HG03469 (cell line): Measurements from ENCODE around the gene P2RX1.
"Not testable (repeated sequence)": the region's sequence is repeated elsewhere in the genome, so short reads cannot be mapped to it uniquely, and the experiment has no call there.

Source experiments
- ATAC-seq: cut with Tn5 transposase; IDR thresholded peaks from one replicate; pipeline ENCODE4 v1.9.1; 2021; ENCODE audit warnings: mild to moderate bottlenecking, moderate library complexity, moderate number of reproducible peaks; ENCODE audit not compliant: unreplicated experiment

Gene P2RX1

GRCh38 chr17:3861761-3862681, 54.2 kb downstream of the P2RX1 start:
- no peak for ATAC-seq

DNA sequence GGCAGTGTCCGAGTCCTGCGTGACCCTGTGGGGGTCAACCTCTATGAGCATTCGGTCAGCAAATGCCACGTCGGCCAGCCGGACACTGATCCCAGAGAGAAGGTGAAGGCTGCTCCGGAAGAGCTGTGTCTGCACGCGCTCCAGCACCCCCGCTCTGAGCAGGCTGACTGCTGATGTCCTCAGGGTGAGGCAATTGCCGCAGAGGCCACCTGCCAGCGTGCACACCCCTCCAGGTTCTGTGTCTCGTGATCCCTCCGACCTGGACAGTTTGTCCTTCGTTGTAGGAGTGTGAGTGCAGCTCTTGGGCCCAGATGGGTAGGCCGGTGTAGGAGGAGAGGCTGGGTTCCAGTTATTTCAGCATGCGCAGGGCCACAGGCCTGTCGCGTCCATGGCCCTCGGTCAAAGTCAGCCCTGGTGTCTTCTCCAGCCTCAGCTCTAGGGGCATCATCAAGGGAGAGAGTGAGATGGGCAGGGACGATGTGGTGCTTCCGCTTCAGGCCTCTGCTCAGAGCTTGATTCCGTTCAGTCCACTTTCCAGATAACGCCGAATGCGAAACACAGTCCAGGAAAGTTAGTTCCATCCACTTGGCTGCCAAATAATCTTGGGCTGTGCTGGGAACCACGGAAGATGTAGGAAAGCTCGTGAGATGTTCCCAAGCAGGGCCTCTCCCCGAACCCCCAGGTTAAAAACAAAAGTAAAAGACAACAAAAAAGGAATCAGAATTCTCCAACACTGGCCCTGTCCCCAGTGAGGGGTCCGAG, 55.1 kb downstream of the P2RX1 start:
- no peak for ATAC-seq

DNA sequence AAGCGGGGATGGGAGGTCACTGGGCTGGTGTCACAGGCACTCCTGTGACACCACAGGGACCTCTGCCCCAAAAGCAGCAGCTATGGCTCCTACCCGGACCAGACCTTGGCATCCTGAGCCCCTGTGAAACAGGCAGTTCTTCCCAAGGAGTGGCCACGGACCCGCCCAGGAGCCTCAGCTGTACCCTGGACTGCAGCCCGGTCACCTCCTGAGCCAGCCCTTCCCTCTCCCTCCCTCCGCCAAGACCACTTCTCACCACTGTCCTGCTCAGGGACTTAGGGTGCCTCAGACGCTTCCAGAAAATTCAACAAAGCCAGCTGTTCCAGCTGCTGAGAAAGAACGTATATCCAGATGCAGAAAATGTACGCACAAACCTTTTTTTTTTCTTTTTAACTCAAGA, 56.3 kb downstream of the P2RX1 start:
- no peak for ATAC-seq

- no peak for ATAC-seq
Measured at GRCh38 chr17:3857261-3858105, 58.8 kb downstream of the P2RX1 start.

DNA sequence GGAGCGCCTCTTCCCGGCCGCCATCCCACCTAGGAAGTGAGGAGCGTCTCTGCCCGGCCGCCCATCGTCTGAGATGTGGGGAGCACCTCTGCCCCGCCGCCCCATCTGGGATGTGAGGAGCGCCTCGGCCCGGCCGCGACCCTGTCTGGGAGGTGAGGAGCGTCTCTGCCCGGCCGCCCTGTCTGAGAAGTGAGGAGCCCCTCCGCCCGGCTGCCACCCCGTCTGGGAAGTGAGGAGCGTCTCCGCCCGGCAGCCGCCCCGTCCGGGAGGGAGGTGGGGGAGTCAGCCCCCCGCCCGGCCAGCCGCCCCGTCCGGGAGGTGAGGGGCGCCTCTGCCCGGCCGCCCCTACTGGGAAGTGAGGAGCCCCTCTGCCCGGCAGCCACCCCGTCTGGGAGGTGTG, 62.1 kb downstream of the P2RX1 start:
- not testable (repeated sequence) for ATAC-seq

DNA sequence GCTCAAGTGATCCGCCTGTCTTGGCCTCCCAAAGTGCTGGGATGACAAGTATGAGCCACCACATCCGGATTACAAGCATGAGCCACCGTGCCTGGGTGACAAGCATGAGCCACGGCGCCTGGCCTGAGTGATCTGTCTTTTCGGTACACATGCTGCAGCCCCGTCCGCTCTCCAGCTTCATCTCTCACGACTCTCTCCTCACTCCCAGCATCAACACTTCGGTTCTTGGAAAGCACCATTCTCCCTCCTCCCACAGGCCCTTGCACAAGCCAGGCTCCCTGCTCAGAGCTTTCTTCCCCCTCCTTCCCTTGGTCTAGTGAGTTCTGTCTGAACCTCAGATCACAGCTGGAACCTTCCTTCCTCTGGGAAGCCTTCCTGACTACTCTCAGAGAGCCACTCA, 63.7 kb downstream of the P2RX1 start:
- ATAC-seq = no peak

DNA sequence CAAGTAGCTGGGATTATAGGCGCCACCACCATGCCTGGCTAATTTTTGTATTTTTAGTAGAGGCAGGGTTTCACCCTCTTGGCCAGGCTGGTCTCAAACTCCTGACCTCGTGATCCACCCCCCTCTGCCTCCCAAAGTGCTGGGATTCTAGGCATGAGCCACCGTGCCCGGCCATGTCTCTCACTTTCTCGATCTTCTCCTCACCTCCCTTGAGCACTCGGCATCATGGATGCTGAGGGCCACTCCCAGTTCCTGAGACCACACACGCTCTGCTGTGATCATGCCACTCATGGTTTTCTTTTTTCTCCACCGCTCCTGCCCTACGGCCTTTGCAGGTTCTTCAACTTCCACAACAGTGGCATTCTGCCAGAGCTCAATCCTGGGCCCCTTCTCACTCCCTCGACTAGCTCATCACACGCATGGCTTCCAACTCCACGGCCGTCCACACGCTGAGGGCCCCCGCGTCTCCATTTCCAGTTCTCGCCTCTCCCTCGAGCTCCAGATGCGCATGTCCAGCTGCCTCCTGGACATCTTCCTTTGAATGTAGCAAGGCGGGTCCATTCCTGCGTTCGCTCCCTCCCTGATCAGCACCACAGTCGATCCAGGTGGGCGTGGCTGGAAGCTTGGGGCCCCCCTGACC, 64.7 kb downstream of the P2RX1 start:
- ATAC-seq = no peak

GRCh38 chr17:3848229-3848835, 67.9 kb downstream of the P2RX1 start:
- no peak for ATAC-seq

DNA sequence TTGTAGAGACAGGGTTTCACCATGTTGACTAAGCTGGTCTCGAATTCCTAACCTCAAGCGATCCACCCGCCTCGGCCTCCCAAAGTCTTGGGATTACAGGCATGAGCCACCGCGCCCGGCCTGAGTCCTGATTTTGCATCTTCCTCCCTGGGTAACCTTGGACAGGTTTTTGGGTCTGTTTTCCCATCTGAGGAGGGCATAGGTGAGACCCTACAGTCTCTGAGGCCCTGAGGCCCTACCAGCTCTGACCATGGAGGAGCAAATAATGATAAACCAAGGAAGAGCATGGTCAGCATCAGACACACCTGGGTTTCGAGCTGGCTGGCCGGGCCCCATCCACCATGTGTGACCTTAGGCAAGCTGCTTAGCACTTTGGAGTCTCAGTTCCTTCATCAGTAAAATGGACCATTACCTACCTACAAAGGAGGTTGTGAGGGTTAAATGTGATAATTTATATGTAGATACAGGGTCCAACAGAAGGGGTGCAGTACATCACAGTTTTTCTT, 69.0 kb downstream of the P2RX1 start:
- ATAC-seq = no peak
